HEK293 (cell line): ENCODE measurements around the gene ACAP1.
A peak's percentile ranks its signal among the peaks of the same experiment; 100 is the strongest.

Experiments used
- AEBP2 ChIP-seq: fragments of 450-650 bp; formaldehyde crosslinking; IDR thresholded peaks from 2 replicates; pipeline ENCODE4 v1.5.1; 2016; ENCODE audit warnings: missing biosample characterization, missing genetic modification characterization, borderline replicate concordance
- CTCF ChIP-seq: fragments of 450-650 bp; formaldehyde crosslinking; IDR thresholded peaks from 2 replicates; pipeline ENCODE4 v1.5.1; 2016; ENCODE audit warnings: missing biosample characterization, missing genetic modification characterization
- RBAK ChIP-seq: fragments of 450-650 bp; formaldehyde crosslinking; IDR thresholded peaks from 2 replicates; pipeline ENCODE4 v1.5.1; 2016; ENCODE audit warnings: missing biosample characterization, missing genetic modification characterization
- YY1 ChIP-seq: fragments of 450-650 bp; formaldehyde crosslinking; IDR thresholded peaks from 2 replicates; pipeline ENCODE4 v1.5.1; 2018; ENCODE audit warnings: missing biosample characterization, missing genetic modification characterization
- ZIC2 ChIP-seq: fragments of 450-650 bp; formaldehyde crosslinking; IDR thresholded peaks from 2 replicates; pipeline ENCODE4 v1.5.1; 2016; ENCODE audit warnings: missing biosample characterization, missing genetic modification characterization
- ZNF175 ChIP-seq: fragments of 450-650 bp; formaldehyde crosslinking; IDR thresholded peaks from 2 replicates; pipeline ENCODE4 v1.5.1; 2016; ENCODE audit warnings: missing biosample characterization, missing genetic modification characterization
- ZNF639 ChIP-seq: fragments of 450-650 bp; formaldehyde crosslinking; IDR thresholded peaks from 2 replicates; pipeline ENCODE4 v1.5.1; 2016; ENCODE audit warnings: missing biosample characterization, missing genetic modification characterization
- ZNF677 ChIP-seq: fragments of 450-650 bp; IDR thresholded peaks from 2 replicates; pipeline ENCODE4 v1.5.0; 2018; ENCODE audit warnings: missing biosample characterization, mild to moderate bottlenecking, missing genetic modification characterization, moderate library complexity
- ZNF777 ChIP-seq: fragments of 450-650 bp; formaldehyde crosslinking; IDR thresholded peaks from 2 replicates; pipeline ENCODE4 v1.5.1; 2017; ENCODE audit warnings: missing biosample characterization, missing genetic modification characterization, borderline replicate concordance

- peak; percentile 60; the same call in 1 of the 2 replicates for TF ChIP-seq ZNF639 (tag by site-specific recombination)
- no peak for TF ChIP-seq ZIC2 (tag by site-specific recombination)
- no peak for TF ChIP-seq RBAK (tag by site-specific recombination)
- TF ChIP-seq CTCF (tag by site-specific recombination) = no peak
- TF ChIP-seq ZNF175 (tag by site-specific recombination) = no peak
- TF ChIP-seq AEBP2 (tag by site-specific recombination) = no peak
- no peak; the same call in 1 of the 2 replicates for TF ChIP-seq YY1 (tag by site-specific recombination)
- no peak for TF ChIP-seq ZNF777 (tag by site-specific recombination)
- TF ChIP-seq ZNF677 = no peak
These were observed 6.8 kb upstream of the ACAP1 start for GRCh38 chr17:7329374-7329996.
